Measurements from ENCODE around the gene PCDHA13.

DNA sequence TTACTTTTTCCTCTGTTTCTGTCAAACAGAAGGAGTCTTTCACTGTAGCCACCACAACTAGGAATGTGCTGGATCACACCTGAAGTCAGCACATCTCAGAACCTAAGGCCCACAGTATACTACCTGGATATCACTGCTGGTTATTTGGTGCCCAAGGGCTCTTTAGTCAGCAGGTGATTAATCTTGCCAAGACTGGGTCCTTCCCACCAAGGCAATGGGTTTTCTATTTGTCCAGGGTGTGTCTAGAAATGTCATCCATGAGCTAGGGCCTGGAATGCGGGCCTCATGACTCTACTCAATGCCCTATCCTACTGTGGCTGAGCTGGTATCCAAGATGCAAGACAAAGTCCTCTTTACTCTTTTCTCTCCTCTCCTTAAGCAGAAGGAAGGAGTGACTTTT, 34.4 kb downstream of the PCDHA13 start:
- TF ChIP-seq, protein P1, sequence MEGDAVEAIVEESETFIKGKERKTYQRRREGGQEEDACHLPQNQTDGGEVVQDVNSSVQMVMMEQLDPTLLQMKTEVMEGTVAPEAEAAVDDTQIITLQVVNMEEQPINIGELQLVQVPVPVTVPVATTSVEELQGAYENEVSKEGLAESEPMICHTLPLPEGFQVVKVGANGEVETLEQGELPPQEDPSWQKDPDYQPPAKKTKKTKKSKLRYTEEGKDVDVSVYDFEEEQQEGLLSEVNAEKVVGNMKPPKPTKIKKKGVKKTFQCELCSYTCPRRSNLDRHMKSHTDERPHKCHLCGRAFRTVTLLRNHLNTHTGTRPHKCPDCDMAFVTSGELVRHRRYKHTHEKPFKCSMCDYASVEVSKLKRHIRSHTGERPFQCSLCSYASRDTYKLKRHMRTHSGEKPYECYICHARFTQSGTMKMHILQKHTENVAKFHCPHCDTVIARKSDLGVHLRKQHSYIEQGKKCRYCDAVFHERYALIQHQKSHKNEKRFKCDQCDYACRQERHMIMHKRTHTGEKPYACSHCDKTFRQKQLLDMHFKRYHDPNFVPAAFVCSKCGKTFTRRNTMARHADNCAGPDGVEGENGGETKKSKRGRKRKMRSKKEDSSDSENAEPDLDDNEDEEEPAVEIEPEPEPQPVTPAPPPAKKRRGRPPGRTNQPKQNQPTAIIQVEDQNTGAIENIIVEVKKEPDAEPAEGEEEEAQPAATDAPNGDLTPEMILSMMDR (IDR thresholded peaks at IDR 0.05) = no peak
- no peak for TF ChIP-seq POLR2A (IDR thresholded peaks at IDR 0.05)

All from ovary (tissue), 3 donors.